GM12801 (cell line): ENCODE data around the gene TPO.

Source experiments
- CTCF ChIP-seq: IDR thresholded peaks from one replicate; pipeline ENCODE4 v1.5.1; 2011; ENCODE audit warnings: control low read depth; ENCODE audit not compliant: insufficient read length; ENCODE audit errors: extremely low read depth

Gene TPO

GRCh38 chr2:1479346-1479745 is 66.1 kb downstream of the TPO start:
- TF ChIP-seq CTCF = no peak

GRCh38 chr2:1480671-1481076 is 67.4 kb downstream of the TPO start:
- TF ChIP-seq CTCF = no peak

GRCh38 chr2:1481406-1482252 is 68.4 kb downstream of the TPO start:
- no peak for TF ChIP-seq CTCF

- TF ChIP-seq CTCF = no peak
Observed at GRCh38 chr2:1482253-1482675, 69.0 kb downstream of the TPO start.

GRCh38 chr2:1482981-1483380 is 69.7 kb downstream of the TPO start:
- no peak for TF ChIP-seq CTCF

- TF ChIP-seq CTCF = no peak
Observed at GRCh38 chr2:1483551-1483950, 70.3 kb downstream of the TPO start.

- no peak for TF ChIP-seq CTCF
Observed at GRCh38 chr2:1484131-1484884, 71.0 kb downstream of the TPO start.
